Measurements from ENCODE around the gene TLR7. TPM values are rescaled to one million over a fixed set of nuclear protein-coding genes. Genes with fewer than 3 reads are reported as not detected.

TLR7 gene
- total and polyA plus RNA-seq, 2 experiments from 2014 or later = not detected

- DNase-seq = no peak
- WGBS, 2 experiments (ENCODE audit: low coverage in 1 of 2, low lambda C conversion rate in 2 of 2, missing lambda C conversion rate in 2 of 2) = 47 to 50% methylated on average over 5 of the region's 5 CpGs
- Histone ChIP-seq H3K9me2 (ENCODE audit: insufficient read depth) (no peaks in the 10 kb centered on the region), H4K20me1 (ENCODE audit: insufficient read depth) (no peaks in the 10 kb centered on the region), H3K27ac (no peak overlapping the region), H3K79me2 (ENCODE audit: insufficient read depth) (no peaks in the 10 kb centered on the region), H3K27me3 (replicated peaks; ENCODE audit: insufficient read depth) (no peaks in the 10 kb centered on the region), H3K36me3 (ENCODE audit: low read depth) (no peaks in the 10 kb centered on the region), H3K9ac (no peak overlapping the region), H3K4me2 (ENCODE audit: unreplicated experiment) (no peak overlapping the region), H3K9me3 (ENCODE audit: low read depth) (no peaks in the 10 kb centered on the region), H2AFZ (no peak overlapping the region), H3K4me3 (no peak overlapping the region), H3K4me1 (ENCODE audit: insufficient read depth) (no peaks in the 10 kb centered on the region), H3F3A (ENCODE audit: insufficient read depth) (no peaks in the 10 kb centered on the region)
- TF ChIP-seq EZH2phosphoT487 (IDR thresholded peaks at IDR 0.05; ENCODE audit: insufficient read depth, low read depth) (no peak), EZH2 (IDR thresholded peaks at IDR 0.05; ENCODE audit: insufficient read depth, poor library complexity, severe bottlenecking) (no peak)
- in situ Hi-C loops (cut with MboI) = loop anchor here (25.0 kb wide), 1 partner anchor 1124 kb away; the partner anchor contains the start of gene GEMIN8
Observed at GRCh38 chrX:12912791-12913482, 46.1 kb downstream of the TLR7 start.

GRCh38 chrX:12917753-12918152, 50.9 kb downstream of the TLR7 start:
- Histone ChIP-seq H3K27me3 (replicated peaks; ENCODE audit: insufficient read depth) (no peaks in the 10 kb centered on the region), H3K9me2 (ENCODE audit: insufficient read depth) (no peaks in the 10 kb centered on the region), H3K4me2 (ENCODE audit: unreplicated experiment) (no peak overlapping the region), H3K9me3 (ENCODE audit: low read depth) (no peaks in the 10 kb centered on the region), H3K9ac (no peak overlapping the region), H3F3A (ENCODE audit: insufficient read depth) (no peaks in the 10 kb centered on the region), H3K79me2 (ENCODE audit: insufficient read depth) (no peaks in the 10 kb centered on the region), H4K20me1 (ENCODE audit: insufficient read depth) (no peaks in the 10 kb centered on the region), H2AFZ (no peak overlapping the region), H3K4me3 (no peak overlapping the region), H3K36me3 (ENCODE audit: low read depth) (no peaks in the 10 kb centered on the region), H3K27ac (no peak overlapping the region), H3K4me1 (ENCODE audit: insufficient read depth) (no peaks in the 10 kb centered on the region)
- TF ChIP-seq EZH2 (IDR thresholded peaks at IDR 0.05; ENCODE audit: insufficient read depth, poor library complexity, severe bottlenecking) (no peak), EZH2phosphoT487 (IDR thresholded peaks at IDR 0.05; ENCODE audit: insufficient read depth, low read depth) (no peak)
- DNase-seq = no peak
- WGBS, 2 experiments (ENCODE audit: low coverage in 1 of 2, low lambda C conversion rate in 2 of 2, missing lambda C conversion rate in 2 of 2) = 56 to 60% methylated on average over 2 of the region's 2 CpGs
- in situ Hi-C loops (cut with MboI) = loop anchor here (25.0 kb wide), 1 partner anchor 1120 kb away; the partner anchor contains the start of gene GEMIN8

- Histone ChIP-seq H3F3A (ENCODE audit: insufficient read depth) (no peaks in the 10 kb centered on the region), H3K4me3 (no peak overlapping the region), H3K79me2 (ENCODE audit: insufficient read depth) (no peaks in the 10 kb centered on the region), H2AFZ (no peak overlapping the region), H3K9ac (no peak overlapping the region), H3K27ac (no peak overlapping the region), H3K36me3 (ENCODE audit: low read depth) (no peaks in the 10 kb centered on the region), H3K9me2 (ENCODE audit: insufficient read depth) (no peaks in the 10 kb centered on the region), H3K4me2 (ENCODE audit: unreplicated experiment) (no peak overlapping the region), H4K20me1 (ENCODE audit: insufficient read depth) (no peaks in the 10 kb centered on the region), H3K4me1 (ENCODE audit: insufficient read depth) (no peaks in the 10 kb centered on the region), H3K9me3 (ENCODE audit: low read depth) (no peaks in the 10 kb centered on the region), H3K27me3 (replicated peaks; ENCODE audit: insufficient read depth) (no peaks in the 10 kb centered on the region)
- 63 to 65% methylated on average over 10 of the region's 10 CpGs for WGBS, 2 experiments (ENCODE audit: low coverage in 1 of 2, low lambda C conversion rate in 2 of 2, missing lambda C conversion rate in 2 of 2)
- no peak for TF ChIP-seq EZH2 (IDR thresholded peaks at IDR 0.05; ENCODE audit: insufficient read depth, poor library complexity, severe bottlenecking)
- in situ Hi-C loops (cut with MboI) = loop anchor here (25.0 kb wide), 1 partner anchor 1118 kb away; the partner anchor contains the start of gene GEMIN8
- DNase-seq = no peak
Observed at GRCh38 chrX:12919051-12919450, 52.2 kb downstream of the TLR7 start.

- Histone ChIP-seq H4K20me1 (ENCODE audit: insufficient read depth) (no peaks in the 10 kb centered on the region), H2AFZ (no peak overlapping the region), H3K4me1 (ENCODE audit: insufficient read depth) (no peaks in the 10 kb centered on the region), H3K36me3 (ENCODE audit: low read depth) (no peaks in the 10 kb centered on the region), H3K9me3 (ENCODE audit: low read depth) (no peaks in the 10 kb centered on the region), H3K27ac (no peak overlapping the region), H3K9me2 (ENCODE audit: insufficient read depth) (no peaks in the 10 kb centered on the region), H3K4me2 (ENCODE audit: unreplicated experiment) (no peak overlapping the region), H3K27me3 (replicated peaks; ENCODE audit: insufficient read depth) (no peaks in the 10 kb centered on the region), H3K79me2 (ENCODE audit: insufficient read depth) (no peaks in the 10 kb centered on the region), H3K4me3 (no peak overlapping the region), H3F3A (ENCODE audit: insufficient read depth) (no peaks in the 10 kb centered on the region), H3K9ac (no peak overlapping the region)
- in situ Hi-C loops (cut with MboI) = loop anchor here (25.0 kb wide), 1 partner anchor 1118 kb away; the partner anchor contains the start of gene GEMIN8
- DNase-seq = no peak
- TF ChIP-seq EZH2 (IDR thresholded peaks at IDR 0.05; ENCODE audit: insufficient read depth, poor library complexity, severe bottlenecking) = no peak
- TF ChIP-seq EZH2phosphoT487 (IDR thresholded peaks at IDR 0.05; ENCODE audit: insufficient read depth, low read depth) = no peak
- WGBS, 2 experiments (ENCODE audit: low coverage in 1 of 2, low lambda C conversion rate in 2 of 2, missing lambda C conversion rate in 2 of 2) = 64 to 67% methylated on average over 8 of the region's 8 CpGs
Observed at GRCh38 chrX:12919620-12920019, 52.7 kb downstream of the TLR7 start.
